ENCODE results near the gene TACR1. TPM values are rescaled to one million over a fixed set of nuclear protein-coding genes. Genes with fewer than 3 reads are reported as not detected.

Gene TACR1
- total and polyA plus RNA-seq, 2 of the 8 experiments (the other 6 are each of a cell fraction or from before 2014, with no cell fraction given) = 0.09 to 0.37 TPM

DNA sequence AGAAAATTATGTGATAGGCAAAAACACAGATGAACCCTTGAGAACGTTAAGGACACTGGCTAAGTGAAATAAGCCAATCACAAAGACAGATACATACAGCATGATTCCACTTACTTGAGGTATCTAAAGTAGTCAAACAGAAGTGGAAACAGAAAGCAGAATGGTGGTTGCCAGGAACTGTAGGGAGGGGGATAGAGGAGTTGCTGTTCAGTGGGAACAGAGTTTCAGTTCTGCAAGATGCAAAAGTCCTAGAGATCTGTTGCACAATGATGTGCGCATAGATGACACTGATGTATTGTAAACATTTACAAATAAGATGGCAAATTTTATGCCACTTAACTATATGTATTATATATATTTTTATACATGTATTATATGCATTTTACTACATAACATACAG is 181.2 kb downstream of the TACR1 start (continued):
- TF ChIP-seq, protein P1, sequence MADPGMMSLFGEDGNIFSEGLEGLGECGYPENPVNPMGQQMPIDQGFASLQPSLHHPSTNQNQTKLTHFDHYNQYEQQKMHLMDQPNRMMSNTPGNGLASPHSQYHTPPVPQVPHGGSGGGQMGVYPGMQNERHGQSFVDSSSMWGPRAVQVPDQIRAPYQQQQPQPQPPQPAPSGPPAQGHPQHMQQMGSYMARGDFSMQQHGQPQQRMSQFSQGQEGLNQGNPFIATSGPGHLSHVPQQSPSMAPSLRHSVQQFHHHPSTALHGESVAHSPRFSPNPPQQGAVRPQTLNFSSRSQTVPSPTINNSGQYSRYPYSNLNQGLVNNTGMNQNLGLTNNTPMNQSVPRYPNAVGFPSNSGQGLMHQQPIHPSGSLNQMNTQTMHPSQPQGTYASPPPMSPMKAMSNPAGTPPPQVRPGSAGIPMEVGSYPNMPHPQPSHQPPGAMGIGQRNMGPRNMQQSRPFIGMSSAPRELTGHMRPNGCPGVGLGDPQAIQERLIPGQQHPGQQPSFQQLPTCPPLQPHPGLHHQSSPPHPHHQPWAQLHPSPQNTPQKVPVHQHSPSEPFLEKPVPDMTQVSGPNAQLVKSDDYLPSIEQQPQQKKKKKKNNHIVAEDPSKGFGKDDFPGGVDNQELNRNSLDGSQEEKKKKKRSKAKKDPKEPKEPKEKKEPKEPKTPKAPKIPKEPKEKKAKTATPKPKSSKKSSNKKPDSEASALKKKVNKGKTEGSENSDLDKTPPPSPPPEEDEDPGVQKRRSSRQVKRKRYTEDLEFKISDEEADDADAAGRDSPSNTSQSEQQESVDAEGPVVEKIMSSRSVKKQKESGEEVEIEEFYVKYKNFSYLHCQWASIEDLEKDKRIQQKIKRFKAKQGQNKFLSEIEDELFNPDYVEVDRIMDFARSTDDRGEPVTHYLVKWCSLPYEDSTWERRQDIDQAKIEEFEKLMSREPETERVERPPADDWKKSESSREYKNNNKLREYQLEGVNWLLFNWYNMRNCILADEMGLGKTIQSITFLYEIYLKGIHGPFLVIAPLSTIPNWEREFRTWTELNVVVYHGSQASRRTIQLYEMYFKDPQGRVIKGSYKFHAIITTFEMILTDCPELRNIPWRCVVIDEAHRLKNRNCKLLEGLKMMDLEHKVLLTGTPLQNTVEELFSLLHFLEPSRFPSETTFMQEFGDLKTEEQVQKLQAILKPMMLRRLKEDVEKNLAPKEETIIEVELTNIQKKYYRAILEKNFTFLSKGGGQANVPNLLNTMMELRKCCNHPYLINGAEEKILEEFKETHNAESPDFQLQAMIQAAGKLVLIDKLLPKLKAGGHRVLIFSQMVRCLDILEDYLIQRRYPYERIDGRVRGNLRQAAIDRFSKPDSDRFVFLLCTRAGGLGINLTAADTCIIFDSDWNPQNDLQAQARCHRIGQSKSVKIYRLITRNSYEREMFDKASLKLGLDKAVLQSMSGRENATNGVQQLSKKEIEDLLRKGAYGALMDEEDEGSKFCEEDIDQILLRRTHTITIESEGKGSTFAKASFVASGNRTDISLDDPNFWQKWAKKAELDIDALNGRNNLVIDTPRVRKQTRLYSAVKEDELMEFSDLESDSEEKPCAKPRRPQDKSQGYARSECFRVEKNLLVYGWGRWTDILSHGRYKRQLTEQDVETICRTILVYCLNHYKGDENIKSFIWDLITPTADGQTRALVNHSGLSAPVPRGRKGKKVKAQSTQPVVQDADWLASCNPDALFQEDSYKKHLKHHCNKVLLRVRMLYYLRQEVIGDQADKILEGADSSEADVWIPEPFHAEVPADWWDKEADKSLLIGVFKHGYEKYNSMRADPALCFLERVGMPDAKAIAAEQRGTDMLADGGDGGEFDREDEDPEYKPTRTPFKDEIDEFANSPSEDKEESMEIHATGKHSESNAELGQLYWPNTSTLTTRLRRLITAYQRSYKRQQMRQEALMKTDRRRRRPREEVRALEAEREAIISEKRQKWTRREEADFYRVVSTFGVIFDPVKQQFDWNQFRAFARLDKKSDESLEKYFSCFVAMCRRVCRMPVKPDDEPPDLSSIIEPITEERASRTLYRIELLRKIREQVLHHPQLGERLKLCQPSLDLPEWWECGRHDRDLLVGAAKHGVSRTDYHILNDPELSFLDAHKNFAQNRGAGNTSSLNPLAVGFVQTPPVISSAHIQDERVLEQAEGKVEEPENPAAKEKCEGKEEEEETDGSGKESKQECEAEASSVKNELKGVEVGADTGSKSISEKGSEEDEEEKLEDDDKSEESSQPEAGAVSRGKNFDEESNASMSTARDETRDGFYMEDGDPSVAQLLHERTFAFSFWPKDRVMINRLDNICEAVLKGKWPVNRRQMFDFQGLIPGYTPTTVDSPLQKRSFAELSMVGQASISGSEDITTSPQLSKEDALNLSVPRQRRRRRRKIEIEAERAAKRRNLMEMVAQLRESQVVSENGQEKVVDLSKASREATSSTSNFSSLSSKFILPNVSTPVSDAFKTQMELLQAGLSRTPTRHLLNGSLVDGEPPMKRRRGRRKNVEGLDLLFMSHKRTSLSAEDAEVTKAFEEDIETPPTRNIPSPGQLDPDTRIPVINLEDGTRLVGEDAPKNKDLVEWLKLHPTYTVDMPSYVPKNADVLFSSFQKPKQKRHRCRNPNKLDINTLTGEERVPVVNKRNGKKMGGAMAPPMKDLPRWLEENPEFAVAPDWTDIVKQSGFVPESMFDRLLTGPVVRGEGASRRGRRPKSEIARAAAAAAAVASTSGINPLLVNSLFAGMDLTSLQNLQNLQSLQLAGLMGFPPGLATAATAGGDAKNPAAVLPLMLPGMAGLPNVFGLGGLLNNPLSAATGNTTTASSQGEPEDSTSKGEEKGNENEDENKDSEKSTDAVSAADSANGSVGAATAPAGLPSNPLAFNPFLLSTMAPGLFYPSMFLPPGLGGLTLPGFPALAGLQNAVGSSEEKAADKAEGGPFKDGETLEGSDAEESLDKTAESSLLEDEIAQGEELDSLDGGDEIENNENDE (IDR thresholded peaks at IDR 0.05; ENCODE audit: insufficient replicate concordance, low read length) = no peak
- TF ChIP-seq SUZ12 (IDR thresholded peaks at IDR 0.05; ENCODE audit: low read length) (no peak), GABPA (IDR thresholded peaks at IDR 0.05; ENCODE audit: borderline replicate concordance, insufficient read depth, low read length) (no peak), CREB1 (IDR thresholded peaks at IDR 0.05) (no peak), EZH2 (IDR thresholded peaks at IDR 0.05; ENCODE audit: low read depth, low read length, severe bottlenecking) (no peak), POLR2A (IDR thresholded peaks at IDR 0.05; ENCODE audit: control extremely low read depth in 1 of 2, low read depth in 2 of 2, low read length in 2 of 2) (no peak), SAP30 (IDR thresholded peaks at IDR 0.05; ENCODE audit: insufficient read depth, insufficient replicate concordance, low read length) (no peak), KDM1A (IDR thresholded peaks at IDR 0.05; ENCODE audit: borderline replicate concordance, low read length) (no peak), JUND (IDR thresholded peaks at IDR 0.05; ENCODE audit: low read length) (no peak)
- TF ChIP-seq, protein P2, sequence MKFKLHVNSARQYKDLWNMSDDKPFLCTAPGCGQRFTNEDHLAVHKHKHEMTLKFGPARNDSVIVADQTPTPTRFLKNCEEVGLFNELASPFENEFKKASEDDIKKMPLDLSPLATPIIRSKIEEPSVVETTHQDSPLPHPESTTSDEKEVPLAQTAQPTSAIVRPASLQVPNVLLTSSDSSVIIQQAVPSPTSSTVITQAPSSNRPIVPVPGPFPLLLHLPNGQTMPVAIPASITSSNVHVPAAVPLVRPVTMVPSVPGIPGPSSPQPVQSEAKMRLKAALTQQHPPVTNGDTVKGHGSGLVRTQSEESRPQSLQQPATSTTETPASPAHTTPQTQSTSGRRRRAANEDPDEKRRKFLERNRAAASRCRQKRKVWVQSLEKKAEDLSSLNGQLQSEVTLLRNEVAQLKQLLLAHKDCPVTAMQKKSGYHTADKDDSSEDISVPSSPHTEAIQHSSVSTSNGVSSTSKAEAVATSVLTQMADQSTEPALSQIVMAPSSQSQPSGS (IDR thresholded peaks at IDR 0.05; ENCODE audit: low read length) = no peak

All from H1 (cell line).